GM18519 (cell line): ENCODE measurements around the gene SMYD5.

ENCODE experiments used
- ATAC-seq: cut with Tn5 transposase; IDR thresholded peaks from one replicate; pipeline ENCODE4 v1.9.1; 2021; ENCODE audit warnings: mild to moderate bottlenecking, moderate library complexity; ENCODE audit not compliant: unreplicated experiment, low FRiP score

Gene SMYD5

GRCh38 chr2:73269686-73270465 is 55.8 kb downstream of the SMYD5 start:
- no peak for ATAC-seq

- ATAC-seq, result no peak
These were observed 58.2 kb downstream of the SMYD5 start for GRCh38 chr2:73272270-73272669.
